Transverse colon (tissue), 4 donors: ENCODE data around the gene ZYX. TPM values are rescaled to one million over a fixed set of nuclear protein-coding genes. Genes with fewer than 3 reads are reported as not detected.

Experiments
- DNase-seq: peaks from one replicate; pipeline ENCODE4 v3.0.0-alpha.2; 2019
- H3K27ac ChIP-seq, 4 donors: fragments of 200-600 bp; sonication (generic); 2 replicates each; pipeline ENCODE4 v1.5.1; 2016 to 2018; ENCODE audit warnings: inconsistent platforms in 4 of 4
- H3K27me3 ChIP-seq: fragments of 200-600 bp; sonication (generic); 2 replicates; pipeline ENCODE4 v1.5.1; 2017; ENCODE audit warnings: inconsistent platforms
- H3K36me3 ChIP-seq, 4 donors: fragments of 200-600 bp; sonication (generic); 2 replicates each; pipeline ENCODE4 v1.5.1; 2017 to 2019; ENCODE audit warnings: inconsistent platforms in 4 of 4
- H3K4me1 ChIP-seq, 4 donors: fragments of 200-600 bp; sonication (generic); 2 replicates each; pipeline ENCODE4 v1.5.1; 2017 to 2020; ENCODE audit warnings: inconsistent platforms in 4 of 4
- H3K4me3 ChIP-seq, 4 donors: fragments of 200-600 bp; sonication (generic); 1 replicate in 1 of 4; 2 replicates in 3 of 4; pipeline versions ENCODE4 v1.5.1 to v1.6.1; 2017 to 2019; ENCODE audit warnings: inconsistent platforms in 4 of 4
- H3K9me3 ChIP-seq, 2 donors: fragments of 200-600 bp; sonication (generic); 2 replicates each; pipeline ENCODE4 v1.5.1; 2017 to 2019; ENCODE audit warnings: inconsistent platforms in 2 of 2
- EP300 ChIP-seq: sonication (generic); formaldehyde crosslinking; IDR thresholded peaks from one replicate; pipeline ENCODE4 v1.6.1; 2017; ENCODE audit warnings: antibody characterized with exemption, low read depth
- POLR2A ChIP-seq: fragments of 450-650 bp; IDR thresholded peaks from one replicate; pipeline ENCODE4 v1.6.1; 2016; ENCODE audit warnings: antibody characterized with exemption, mild to moderate bottlenecking, moderate library complexity
- POLR2AphosphoS5 ChIP-seq, 3 donors: sonication (generic); formaldehyde crosslinking; IDR thresholded peaks; one replicate each; pipeline ENCODE4 v1.6.1; 2016; ENCODE audit warnings: antibody characterized with exemption in 3 of 3
- WGBS, 2 donors: methylation state at CpG; one replicate each; pipeline ENCODE4 v1.1.5; 2018; ENCODE audit warnings: low coverage in 1 of 2; 5-methylcytosine and 5-hydroxymethylcytosine counted together
- in situ Hi-C, 4 donors: fragments of 200-750 bp; cut with MboI; loops; one replicate each; pipeline versions ENCODE4 v1.15.0 to v1.15.1; 2017; ENCODE audit warnings: low sequenced_read_pairs in 3 of 4, low pct_ligation_motif_present in 1 of 4, low pct_unique_long_range_greater_than_20kb in 1 of 4
- intact Hi-C: fragments of 100-400 bp; cut with DNase I; formaldehyde crosslinking; loops from one replicate; pipeline ENCODE4 v1.15.1; 2023; ENCODE audit warnings: low total_unique reads
- total RNA-seq, 4 donors: library from RNA; depleted of rRNA; stranded (reverse); fragments of >200 nt; gene quantifications; one replicate each; pipeline ENCODE4 v1.1.0, GENCODE V29; 2016
- TF ChIP-seq, protein P1 (sequence below), 5 experiments: fragments of 200-600 bp in 3 of 5; fragments of 450-650 bp in 2 of 5; sonication (generic) in 3 of 5; IDR thresholded peaks; 1 replicate in 2 of 5; 2 replicates in 3 of 5; pipeline ENCODE4 v1.5.1; 2016 to 2017; ENCODE audit warnings: antibody characterized with exemption in 5 of 5, inconsistent platforms in 3 of 5, mild to moderate bottlenecking in 2 of 5, moderate library complexity in 1 of 5

The ZYX gene
- total RNA-seq, 4 donors from 2014 or later = 45.2 to 217 (median 110) TPM

DNA sequence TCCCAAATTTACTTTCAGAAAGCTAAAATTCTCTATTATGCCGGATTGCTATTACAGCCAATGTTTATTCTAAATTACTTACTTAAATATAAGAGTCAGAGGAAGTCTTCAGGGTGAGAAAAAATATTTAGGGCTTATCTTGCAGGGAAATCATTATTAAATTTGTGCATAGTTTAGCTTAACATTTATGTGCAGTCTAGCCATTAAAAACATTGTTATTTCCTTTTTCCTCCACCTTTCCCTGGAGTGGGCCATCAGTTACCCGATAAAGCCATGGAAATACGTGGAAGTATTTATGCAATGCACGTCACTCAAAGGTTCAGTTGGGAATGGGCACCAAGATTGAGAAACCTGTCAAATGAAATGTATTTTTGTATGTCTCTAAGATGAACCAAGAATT is 52.6 kb downstream of the ZYX start:
- no peaks in the 10 kb centered on the region for H3K27me3 ChIP-seq
- no peak overlapping the region for H3K27ac ChIP-seq
- intact Hi-C loops = no loop called here
- no peak overlapping the region for H3K4me3 ChIP-seq
- no peak for DNase-seq
- H3K36me3 ChIP-seq = no peaks in the 10 kb centered on the region
- in situ Hi-C loops = loop anchor here in 1 of 4 donors (25.0 kb wide), 1 partner anchor 421 kb away; no protein-coding TSS in a partner anchor
- peaks cover 0 to 13% (median 6%) of the 10 kb centered on the region in 4 donors for H3K4me1 ChIP-seq
- TF ChIP-seq EP300 (no peak), POLR2AphosphoS5 (IDR thresholded peaks at IDR 0.05) (no peak), POLR2A (no peak)
- TF ChIP-seq, protein P1, sequence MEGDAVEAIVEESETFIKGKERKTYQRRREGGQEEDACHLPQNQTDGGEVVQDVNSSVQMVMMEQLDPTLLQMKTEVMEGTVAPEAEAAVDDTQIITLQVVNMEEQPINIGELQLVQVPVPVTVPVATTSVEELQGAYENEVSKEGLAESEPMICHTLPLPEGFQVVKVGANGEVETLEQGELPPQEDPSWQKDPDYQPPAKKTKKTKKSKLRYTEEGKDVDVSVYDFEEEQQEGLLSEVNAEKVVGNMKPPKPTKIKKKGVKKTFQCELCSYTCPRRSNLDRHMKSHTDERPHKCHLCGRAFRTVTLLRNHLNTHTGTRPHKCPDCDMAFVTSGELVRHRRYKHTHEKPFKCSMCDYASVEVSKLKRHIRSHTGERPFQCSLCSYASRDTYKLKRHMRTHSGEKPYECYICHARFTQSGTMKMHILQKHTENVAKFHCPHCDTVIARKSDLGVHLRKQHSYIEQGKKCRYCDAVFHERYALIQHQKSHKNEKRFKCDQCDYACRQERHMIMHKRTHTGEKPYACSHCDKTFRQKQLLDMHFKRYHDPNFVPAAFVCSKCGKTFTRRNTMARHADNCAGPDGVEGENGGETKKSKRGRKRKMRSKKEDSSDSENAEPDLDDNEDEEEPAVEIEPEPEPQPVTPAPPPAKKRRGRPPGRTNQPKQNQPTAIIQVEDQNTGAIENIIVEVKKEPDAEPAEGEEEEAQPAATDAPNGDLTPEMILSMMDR (IDR thresholded peaks at IDR 0.05) = no peak
- H3K9me3 ChIP-seq = no peaks in the 10 kb centered on the region
- 92 to 98% methylated on average over 4 of the region's 4 CpGs for WGBS, 2 donors

DNA sequence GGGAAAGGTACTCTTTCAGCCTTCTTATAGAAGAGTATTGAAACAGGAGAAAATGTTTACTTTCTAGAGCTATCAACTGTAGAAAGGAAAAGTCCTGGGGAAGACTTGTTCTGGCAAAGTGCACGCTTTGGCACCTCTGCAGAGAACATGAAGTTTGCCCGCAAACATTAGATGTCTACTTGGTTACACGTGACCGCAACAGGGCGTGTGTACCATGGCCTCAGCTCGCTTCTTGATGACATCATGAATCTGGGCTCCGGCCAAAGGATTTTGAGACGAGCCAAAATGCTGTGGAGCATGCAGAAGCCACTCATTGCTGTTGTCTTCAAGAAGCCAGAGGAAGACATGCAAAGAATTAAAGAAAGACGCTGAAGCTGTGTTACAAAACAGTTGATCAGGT is 53.5 kb downstream of the ZYX start:
- 70 to 73% methylated on average over 2 to 9 of the region's 9 CpGs for WGBS, 2 donors
- in situ Hi-C loops = loop anchor here in 1 of 4 donors (25.0 kb wide), 1 partner anchor 422 kb away; no protein-coding TSS in a partner anchor

DNA sequence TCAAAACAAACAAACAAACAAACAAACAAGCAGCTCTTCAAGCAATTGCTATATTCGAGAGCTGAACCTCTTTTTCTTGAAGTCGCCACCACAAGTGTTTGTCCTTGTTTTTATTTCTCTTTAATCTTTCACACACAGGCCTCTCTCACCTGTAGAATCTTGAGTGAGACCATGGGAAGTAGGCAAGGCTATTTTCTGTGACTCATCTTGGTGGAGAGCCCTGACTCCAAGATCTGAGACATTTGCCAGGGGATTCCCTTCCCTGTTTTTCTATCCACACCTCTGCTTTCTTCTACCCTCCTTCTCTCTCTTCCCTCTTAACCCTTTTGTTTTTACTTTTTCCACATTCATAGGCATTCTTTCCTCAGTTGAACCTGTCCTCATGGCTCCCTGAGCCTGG is 54.1 kb downstream of the ZYX start:
- peaks cover 0 to 13% (median 6%) of the 10 kb centered on the region in 4 donors for H3K4me1 ChIP-seq
- H3K27ac ChIP-seq = no peak overlapping the region
- no peak for DNase-seq
- intact Hi-C loops (no loop called here), in situ Hi-C loops (loop anchor here in 1 of 4 donors (25.0 kb wide), 1 partner anchor 423 kb away; no protein-coding TSS in a partner anchor)
- TF ChIP-seq EP300 = no peak
- WGBS, 2 donors = 73 to 78% methylated on average over 2 of the region's 2 CpGs
- no peaks in the 10 kb centered on the region for H3K36me3 ChIP-seq
- H3K27me3 ChIP-seq = no peaks in the 10 kb centered on the region
- H3K4me3 ChIP-seq = no peak overlapping the region
- H3K9me3 ChIP-seq = no peaks in the 10 kb centered on the region

More for the DNA sequence above, 53.5 kb downstream of the ZYX start:
- H3K27ac ChIP-seq = no peak overlapping the region
- TF ChIP-seq POLR2AphosphoS5 (IDR thresholded peaks at IDR 0.05) (no peak), POLR2A (no peak), EP300 (no peak)
- TF ChIP-seq, protein P1 (IDR thresholded peaks at IDR 0.05) = no peak
- peak; percentile 53 for DNase-seq
- intact Hi-C loops = no loop called here
- H3K4me1 ChIP-seq = peaks cover 0 to 13% (median 6%) of the 10 kb centered on the region in 4 donors
- no peak overlapping the region for H3K4me3 ChIP-seq
- H3K36me3 ChIP-seq = no peaks in the 10 kb centered on the region
- no peaks in the 10 kb centered on the region for H3K27me3 ChIP-seq
- H3K9me3 ChIP-seq = no peaks in the 10 kb centered on the region

DNA sequence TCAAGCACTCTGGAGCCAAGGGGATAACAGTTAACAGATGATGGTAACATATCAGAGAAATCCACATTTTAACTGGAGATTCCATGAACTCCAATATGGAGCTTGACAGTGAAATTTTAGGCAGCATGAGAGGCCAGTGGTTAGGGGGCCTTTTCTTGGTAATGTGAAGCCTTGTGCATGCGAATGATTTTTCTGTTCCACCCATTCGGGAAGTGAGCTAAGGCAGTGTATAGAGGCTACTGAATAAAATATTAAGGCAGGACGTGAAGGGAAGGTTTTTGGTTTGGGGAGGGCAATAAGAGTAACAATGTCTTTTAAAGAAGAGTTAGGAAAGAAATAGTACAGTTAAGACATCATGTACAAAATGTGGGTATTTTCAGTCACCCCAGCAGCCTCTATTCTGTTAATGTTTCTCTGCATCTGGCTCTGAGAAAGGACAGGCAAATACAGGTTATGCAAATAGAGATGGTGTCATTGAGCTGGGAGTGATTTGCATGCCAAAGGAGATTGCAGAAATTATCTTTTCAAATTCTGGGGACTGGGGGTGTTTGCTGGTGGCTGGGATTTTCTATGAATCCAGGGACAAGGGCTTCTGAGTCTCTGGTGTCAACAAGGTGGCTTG is 55.3 kb downstream of the ZYX start:
- no peaks in the 10 kb centered on the region for H3K36me3 ChIP-seq
- intact Hi-C loops = no loop called here

More for the DNA sequence above, 55.3 kb downstream of the ZYX start:
- WGBS, 2 donors = 80 to 85% methylated on average over 1 to 3 of the region's 3 CpGs
- TF ChIP-seq, protein P1 (IDR thresholded peaks at IDR 0.05) = no peak
- TF ChIP-seq POLR2AphosphoS5 (IDR thresholded peaks at IDR 0.05) = no peak
- no peak for TF ChIP-seq POLR2A
- no peak for TF ChIP-seq EP300
- Histone ChIP-seq H3K27ac (no peak overlapping the region), H3K27me3 (no peaks in the 10 kb centered on the region), H3K9me3 (no peaks in the 10 kb centered on the region), H3K4me3 (no peak overlapping the region), H3K4me1 (peaks cover 0 to 13% (median 6%) of the 10 kb centered on the region in 4 donors)
- in situ Hi-C loops = loop anchor here in 1 of 4 donors (25.0 kb wide), 1 partner anchor 424 kb away; no protein-coding TSS in a partner anchor
- no peak for DNase-seq
